HCT116 (cell line): ENCODE measurements around the gene GAD1. TPM values are rescaled to one million over a fixed set of nuclear protein-coding genes. Genes with fewer than 3 reads are reported as not detected.

Experiments
- ATAC-seq: fragments of 200-7000 bp; cut with Tn5 transposase; 2 replicates; pipeline ENCODE4 v1.9.1; 2020; ENCODE audit warnings: mild to moderate bottlenecking, moderate library complexity
- BruUV-seq: library from RNA; stranded (reverse); fragments of 400-500 nt; replicated peaks from 2 replicates; lab custom pipeline; 2021; lab: Mats Ljungman, UMichigan
- CTCF ChIA-PET: fragments of 300-600 bp; sonication (Branson Sonifier 250); formaldehyde crosslinking; loops from one replicate; lab custom pipeline; 2021; ENCODE audit warnings: antibody characterized with exemption; lab: Charles Lee
- POLR2A ChIA-PET: fragments of 300-600, 350-600 bp; sonication (Branson Sonifier 250); formaldehyde crosslinking; loops from one replicate; lab custom pipeline; 2021; ENCODE audit warnings: antibody characterized with exemption; lab: Charles Lee
- RAD21 ChIA-PET, 2 experiments: fragments of 300-600 bp; sonication (Branson Sonifier 250); formaldehyde crosslinking; loops; one replicate each; lab custom pipeline; 2023; ENCODE audit warnings: low total read pairs in 2 of 2; ENCODE audit not compliant: uncharacterized antibody in 2 of 2, unreplicated experiment in 2 of 2, low non-redundant PET in 1 of 2; lab: Charles Lee
- DNase-seq: peaks from one replicate; pipeline ENCODE4 v3.0.0-alpha.2; 2010; ENCODE audit warnings: low read depth, low spot score
- H2AFZ ChIP-seq: fragments of 200-600 bp; shearing (Covaris generic), sonication (generic); 2 replicates; pipeline ENCODE4 v1.6.1; 2017; ENCODE audit warnings: low read depth, mixed run types, mixed read lengths, antibody characterized with exemption, low read length; ENCODE audit not compliant: poor library complexity, severe bottlenecking
- H3K27ac ChIP-seq: 2 replicates; pipeline ENCODE4 v1.5.1; 2012; ENCODE audit warnings: low read depth, low read length
- H3K27me3 ChIP-seq: fragments of 200-600 bp; sonication (generic); 2 replicates; pipeline ENCODE4 v1.6.1; 2016; ENCODE audit warnings: mixed run types, low read length, mixed read lengths; ENCODE audit not compliant: insufficient read depth
- H3K36me3 ChIP-seq, 2 experiments: fragments of 200-500 bp in 1 of 2; fragments of 200-600 bp in 1 of 2; sonication (Bioruptor generic) in 1 of 2; sonication (generic) in 1 of 2; 2 replicates each; pipeline versions ENCODE4 v1.5.1 to v1.6.1; 2014 to 2016; ENCODE audit warnings: low read length in 2 of 2, inconsistent platforms in 1 of 2, mixed read lengths in 1 of 2, mixed run types in 1 of 2; ENCODE audit not compliant: insufficient read depth in 2 of 2, control insufficient read depth in 1 of 2
- H3K4me1 ChIP-seq, 2 experiments: fragments of 200-600 bp in 1 of 2; sonication (generic) in 1 of 2; 2 replicates each; pipeline versions ENCODE4 v1.5.1 to v1.6.1; 2012 to 2017; ENCODE audit warnings: low read length in 2 of 2, inconsistent platforms in 1 of 2, mild to moderate bottlenecking in 1 of 2, mixed read lengths in 1 of 2, mixed run types in 1 of 2, moderate library complexity in 1 of 2; ENCODE audit not compliant: insufficient read depth in 2 of 2, control insufficient read depth in 1 of 2
- H3K4me2 ChIP-seq: fragments of 200-600 bp; sonication (generic); 2 replicates; pipeline ENCODE4 v1.6.1; 2017; ENCODE audit warnings: mixed run types, low read length, mixed read lengths
- H3K4me3 ChIP-seq, 2 experiments: fragments of 200-600 bp in 1 of 2; sonication (generic) in 1 of 2; replicated peaks in 1 of 2; 2 replicates each; pipeline ENCODE4 v1.5.1; 2011 to 2016; ENCODE audit warnings: low read length in 2 of 2, control low read depth in 1 of 2, low read depth in 1 of 2, mild to moderate bottlenecking in 1 of 2, mixed read lengths in 1 of 2, mixed run types in 1 of 2
- H3K79me2 ChIP-seq: fragments of 200-600 bp; sonication (generic); 2 replicates; pipeline ENCODE4 v1.6.1; 2017; ENCODE audit warnings: mild to moderate bottlenecking, mixed run types, low read length, moderate library complexity, mixed read lengths; ENCODE audit not compliant: insufficient read depth
- H3K9ac ChIP-seq: fragments of 200-600 bp; sonication (generic); 2 replicates; pipeline ENCODE4 v1.6.1; 2016; ENCODE audit warnings: low read length, mixed read lengths
- H3K9me2 ChIP-seq: fragments of 200-600 bp; sonication (generic), shearing (Covaris generic); 2 replicates; pipeline ENCODE4 v1.6.1; 2017; ENCODE audit warnings: mixed run types, mild to moderate bottlenecking, moderate library complexity; ENCODE audit not compliant: insufficient read depth
- H3K9me3 ChIP-seq, 2 experiments: fragments of 200-500 bp in 1 of 2; fragments of 200-600 bp in 1 of 2; sonication (Bioruptor generic) in 1 of 2; sonication (generic) in 1 of 2; 2 replicates each; pipeline ENCODE4 v1.6.1; 2014 to 2017; ENCODE audit warnings: low read length in 2 of 2, mixed read lengths in 2 of 2, inconsistent platforms in 1 of 2, low read depth in 1 of 2, mild to moderate bottlenecking in 1 of 2, mixed run types in 1 of 2, moderate library complexity in 1 of 2; ENCODE audit not compliant: control insufficient read depth in 1 of 2, insufficient read depth in 1 of 2
- H4K20me1 ChIP-seq: fragments of 200-600 bp; sonication (generic), shearing (Covaris generic); 2 replicates; pipeline ENCODE4 v1.6.1; 2017; ENCODE audit warnings: mixed run types, mild to moderate bottlenecking, moderate library complexity; ENCODE audit not compliant: insufficient read depth
- ATF3 ChIP-seq: IDR thresholded peaks from 2 replicates; pipeline ENCODE4 v1.6.1; 2012
- CBX3 ChIP-seq: IDR thresholded peaks from 2 replicates; pipeline ENCODE4 v1.6.1; 2012; ENCODE audit warnings: low read depth
- CEBPB ChIP-seq: IDR thresholded peaks from 2 replicates; pipeline ENCODE4 v1.6.1; 2012; ENCODE audit warnings: low read depth
- EGR1 ChIP-seq: IDR thresholded peaks from 2 replicates; pipeline ENCODE4 v1.6.1; 2012; ENCODE audit warnings: low read depth
- ELF1 ChIP-seq: IDR thresholded peaks from 2 replicates; pipeline ENCODE4 v1.6.1; 2012; ENCODE audit warnings: low read depth, borderline replicate concordance
- EZH2 ChIP-seq: fragments of 200-600 bp; sonication (generic); IDR thresholded peaks from 2 replicates; pipeline ENCODE4 v1.6.1; 2017; ENCODE audit warnings: antibody characterized with exemption, mixed run types
- EZH2phosphoT487 ChIP-seq: fragments of 200-600 bp; IDR thresholded peaks from 2 replicates; pipeline ENCODE4 v1.6.1; 2018; ENCODE audit warnings: antibody characterized with exemption, borderline replicate concordance
- FOSL1 ChIP-seq: IDR thresholded peaks from 2 replicates; pipeline ENCODE4 v1.6.1; 2012; ENCODE audit warnings: low read depth
- JUND ChIP-seq: IDR thresholded peaks from 2 replicates; pipeline ENCODE4 v1.6.1; 2012
- MAX ChIP-seq: IDR thresholded peaks from 2 replicates; pipeline ENCODE4 v1.6.1; 2012
- POLR2A ChIP-seq: IDR thresholded peaks from 2 replicates; pipeline ENCODE4 v1.7.0; 2011; ENCODE audit warnings: borderline replicate concordance; ENCODE audit not compliant: insufficient read depth, insufficient read length; ENCODE audit errors: extremely low read depth
- POLR2AphosphoS5 ChIP-seq: IDR thresholded peaks from 2 replicates; pipeline ENCODE4 v1.6.1; 2011; ENCODE audit warnings: mild to moderate bottlenecking, low read depth, low read length, moderate library complexity
- SIN3A ChIP-seq: IDR thresholded peaks from 2 replicates; pipeline ENCODE4 v1.6.1; 2012; ENCODE audit warnings: low read depth
- SP1 ChIP-seq: IDR thresholded peaks from 2 replicates; pipeline ENCODE4 v1.6.1; 2012; ENCODE audit warnings: low read depth
- SRF ChIP-seq: IDR thresholded peaks from 2 replicates; pipeline ENCODE4 v1.6.1; 2012; ENCODE audit warnings: low read depth
- TCF7L2 ChIP-seq: IDR thresholded peaks from 2 replicates; pipeline ENCODE4 v1.7.0; 2011; ENCODE audit warnings: borderline replicate concordance, inconsistent platforms; ENCODE audit not compliant: insufficient read depth, insufficient read length; ENCODE audit errors: extremely low read depth
- ZBTB33 ChIP-seq: IDR thresholded peaks from 2 replicates; pipeline ENCODE4 v1.6.1; 2011; ENCODE audit warnings: mild to moderate bottlenecking, low read length, moderate library complexity; ENCODE audit not compliant: insufficient replicate concordance; ENCODE audit errors: extremely low read depth
- ZFX ChIP-seq: fragments of 450-650 bp; IDR thresholded peaks from 2 replicates; pipeline ENCODE4 v1.6.1; 2017
- intact Hi-C: fragments of 100-400 bp; cut with micrococcal nuclease; formaldehyde crosslinking; loops from 2 replicates; pipeline ENCODE4 v1.10.0; 2022
- total RNA-seq: library from RNA; stranded (reverse); gene quantifications from one replicate; pipeline ENCODE4 v1.2.1, GENCODE V29; 2021; ENCODE audit not compliant: unreplicated experiment

Gene GAD1
- total RNA-seq, 1 experiment from 2014 or later, result 11.0 TPM

GRCh38 chr2:170887896-170888295 is 71.2 kb downstream of the GAD1 start:
- no peaks in the 10 kb centered on the region for H4K20me1 ChIP-seq
- ATAC-seq, result no peak
- CTCF ChIA-PET, result interaction anchor here (1.3 kb wide), 1 partner anchor 15 kb away, joined by 5 read pairs; no protein-coding TSS in a partner anchor
- H3K9me2 ChIP-seq, result no peaks in the 10 kb centered on the region
- no peaks in the 10 kb centered on the region for H3K36me3 ChIP-seq
- no peaks in the 10 kb centered on the region for H3K9me3 ChIP-seq
- H3K27me3 ChIP-seq, result no peaks in the 10 kb centered on the region
- TF ChIP-seq TCF7L2 (no peak), POLR2A (no peak), ZBTB33 (no peak), FOSL1 (no peak), POLR2AphosphoS5 (no peak), ELF1 (no peak)
- TF ChIP-seq, all 23 proteins: peak for 0
- H2AFZ ChIP-seq, result no peak overlapping the region
- no peaks in the 10 kb centered on the region for H3K79me2 ChIP-seq
- RAD21 ChIA-PET, result no interaction called here
- no peak overlapping the region for H3K4me2 ChIP-seq
- H3K4me3 ChIP-seq, result no peak overlapping the region
- H3K9ac ChIP-seq, result no peak overlapping the region
- intact Hi-C loops, result no loop called here
- POLR2A ChIA-PET, result no interaction called here
- no peak for DNase-seq
- no TSS peak for BruUV-seq
- H3K27ac ChIP-seq, result no peak overlapping the region
- no peaks in the 10 kb centered on the region for H3K4me1 ChIP-seq

- Histone ChIP-seq H3K4me2 (no peak overlapping the region), H3K36me3 (no peaks in the 10 kb centered on the region), H3K9me2 (no peaks in the 10 kb centered on the region), H3K4me3 (no peak overlapping the region), H2AFZ (no peak overlapping the region), H3K4me1 (no peaks in the 10 kb centered on the region), H4K20me1 (no peaks in the 10 kb centered on the region), H3K79me2 (no peaks in the 10 kb centered on the region), H3K27me3 (no peaks in the 10 kb centered on the region), H3K9me3 (no peaks in the 10 kb centered on the region), H3K9ac (no peak overlapping the region), H3K27ac (no peak overlapping the region)
- ChIA-PET POLR2A (no interaction called here), RAD21 (no interaction called here), CTCF (interaction anchor here (1.0 to 1.6 kb wide), 2 partner anchors 19 to 75 kb away, joined by 3 to 9 read pairs; partner anchors contain the start of gene GAD1)
- no peak for ATAC-seq
- no TSS peak for BruUV-seq
- DNase-seq, result no peak
- intact Hi-C loops, result no loop called here
- TF ChIP-seq EGR1 (no peak), EZH2phosphoT487 (no peak), FOSL1 (no peak), ZFX (no peak), CEBPB (no peak), SRF (no peak), CBX3 (no peak), EZH2 (no peak), JUND (no peak), SIN3A (no peak), ATF3 (no peak), POLR2A (no peak), MAX (no peak), SP1 (no peak)
These were observed 75.2 kb downstream of the GAD1 start for GRCh38 chr2:170891893-170892292.
